IMR-90 (cell line): ENCODE measurements around the gene DEDD2.

Experiments
- CHD1 ChIP-seq: IDR thresholded peaks from 2 replicates; pipeline ENCODE4 v1.6.1; 2012; ENCODE audit warnings: low read depth, low read length, improper control_type of control experiment
- FOS ChIP-seq: fragments of 150-350 bp; IDR thresholded peaks from 2 replicates; pipeline ENCODE4 v1.6.1; 2016; ENCODE audit warnings: low read depth, low read length
- POLR2A ChIP-seq: IDR thresholded peaks from 2 replicates; pipeline ENCODE4 v1.6.1; 2012; ENCODE audit warnings: mild to moderate bottlenecking, low read depth, low read length
- RFX5 ChIP-seq: IDR thresholded peaks from 2 replicates; pipeline ENCODE4 v1.8.0; 2012; ENCODE audit warnings: low read depth, mild to moderate bottlenecking, low read length, moderate library complexity
- SMC3 ChIP-seq: fragments of 150-350 bp; IDR thresholded peaks from 2 replicates; pipeline ENCODE4 v1.6.1; 2016; ENCODE audit warnings: low read depth, mild to moderate bottlenecking, antibody characterized with exemption, low read length, moderate library complexity
- TF ChIP-seq, protein P1 (sequence below): conservative IDR thresholded peaks from 2 replicates; pipeline ENCODE4 v1.5.1; 2012; ENCODE audit warnings: mild to moderate bottlenecking, low read depth, low read length, improper control_type of control experiment

DNA sequence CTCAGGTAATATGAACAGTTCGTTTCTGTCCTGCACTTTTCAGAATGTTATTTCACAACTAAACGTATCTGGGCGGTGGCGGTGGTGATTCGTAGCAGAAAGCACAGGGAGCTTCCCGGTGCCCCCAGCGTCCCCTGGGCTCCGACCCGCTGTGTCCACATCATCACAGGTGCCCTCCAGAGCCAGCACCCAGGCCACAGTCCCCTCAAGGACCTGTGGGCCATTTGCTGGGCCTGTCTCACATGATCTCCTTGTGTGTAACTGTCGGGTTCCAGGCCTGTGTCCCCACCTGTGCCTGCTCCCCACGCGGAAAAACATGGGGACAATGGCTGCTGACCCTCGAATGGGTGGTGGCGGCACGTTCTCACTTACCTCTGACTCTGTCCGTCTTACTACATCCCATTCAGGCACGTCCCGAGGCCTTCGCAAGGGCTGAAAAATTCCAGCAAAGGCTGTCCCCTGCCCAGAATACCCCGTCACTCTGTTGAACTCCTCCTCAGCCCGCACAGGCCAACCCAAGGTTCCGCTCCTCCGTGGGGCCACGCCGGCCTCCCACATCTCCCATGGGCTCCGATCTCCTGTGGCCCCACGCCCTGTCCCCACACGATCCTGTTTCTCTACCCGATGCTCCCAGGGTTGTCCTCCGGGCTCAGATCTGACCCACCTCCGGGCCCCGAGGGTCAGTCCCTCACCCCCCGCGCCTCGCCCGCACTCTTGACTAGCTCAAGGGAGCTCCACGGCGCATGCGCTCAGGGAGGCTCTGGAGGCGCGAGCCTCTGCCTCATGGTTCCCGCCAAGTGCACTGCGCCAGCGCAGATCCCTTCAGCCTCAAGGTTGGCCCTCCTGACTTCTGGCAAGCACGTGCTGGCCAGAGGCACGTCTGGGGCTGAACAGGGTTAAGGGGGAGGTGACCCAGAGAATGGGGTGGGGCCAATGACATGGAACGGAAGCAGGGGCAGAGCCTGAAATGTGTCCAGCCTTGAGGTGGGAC is 21.2 kb downstream of the DEDD2 start:
- no peak for TF ChIP-seq POLR2A
- TF ChIP-seq, protein P1, sequence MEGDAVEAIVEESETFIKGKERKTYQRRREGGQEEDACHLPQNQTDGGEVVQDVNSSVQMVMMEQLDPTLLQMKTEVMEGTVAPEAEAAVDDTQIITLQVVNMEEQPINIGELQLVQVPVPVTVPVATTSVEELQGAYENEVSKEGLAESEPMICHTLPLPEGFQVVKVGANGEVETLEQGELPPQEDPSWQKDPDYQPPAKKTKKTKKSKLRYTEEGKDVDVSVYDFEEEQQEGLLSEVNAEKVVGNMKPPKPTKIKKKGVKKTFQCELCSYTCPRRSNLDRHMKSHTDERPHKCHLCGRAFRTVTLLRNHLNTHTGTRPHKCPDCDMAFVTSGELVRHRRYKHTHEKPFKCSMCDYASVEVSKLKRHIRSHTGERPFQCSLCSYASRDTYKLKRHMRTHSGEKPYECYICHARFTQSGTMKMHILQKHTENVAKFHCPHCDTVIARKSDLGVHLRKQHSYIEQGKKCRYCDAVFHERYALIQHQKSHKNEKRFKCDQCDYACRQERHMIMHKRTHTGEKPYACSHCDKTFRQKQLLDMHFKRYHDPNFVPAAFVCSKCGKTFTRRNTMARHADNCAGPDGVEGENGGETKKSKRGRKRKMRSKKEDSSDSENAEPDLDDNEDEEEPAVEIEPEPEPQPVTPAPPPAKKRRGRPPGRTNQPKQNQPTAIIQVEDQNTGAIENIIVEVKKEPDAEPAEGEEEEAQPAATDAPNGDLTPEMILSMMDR = no peak
- TF ChIP-seq CHD1 = no peak
- TF ChIP-seq FOS = no peak
- no peak for TF ChIP-seq RFX5
- no peak for TF ChIP-seq SMC3
